Suppressor macrophage treated with lipopolysaccharide for 1 hour (primary cell): ENCODE results near the gene VWA8.
"Not testable (repeated sequence)": the region's sequence is repeated elsewhere in the genome, so short reads cannot be mapped to it uniquely, and the experiment has no call there.

Experiments
- DNase-seq, 3 donors: peaks; one replicate each; pipeline ENCODE4 v3.0.0-alpha.2; 2020 to 2022

Gene VWA8

DNA sequence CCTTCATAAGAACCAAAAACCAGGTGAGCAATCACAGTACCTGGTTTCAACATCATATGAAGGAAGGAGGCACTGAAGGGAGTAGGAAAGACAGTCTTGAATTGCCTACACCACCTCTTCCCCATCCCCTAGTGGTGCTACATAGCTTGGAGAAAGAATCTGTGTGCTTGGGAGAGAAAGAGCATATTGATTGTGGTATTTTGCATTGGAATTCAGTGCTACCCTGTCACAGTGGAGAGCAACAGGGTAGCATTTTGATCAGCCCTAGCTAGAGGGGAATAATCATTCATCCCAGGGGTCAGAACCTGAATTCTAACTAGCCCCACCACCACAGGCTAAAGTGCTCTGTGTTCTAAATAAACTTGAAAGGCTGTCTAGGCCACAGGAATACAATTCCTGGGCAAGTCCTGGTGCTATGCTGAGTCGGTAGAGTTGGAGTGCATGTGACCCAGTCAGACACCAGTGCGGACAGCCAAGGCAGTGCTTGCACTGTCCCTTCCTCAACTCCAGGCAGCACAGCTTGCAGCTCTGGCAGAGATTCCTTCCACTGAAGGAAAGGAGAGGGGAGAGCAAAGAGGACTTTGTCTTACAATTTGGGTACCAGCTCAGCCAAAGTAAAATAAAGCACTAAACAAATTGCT is 158.7 kb downstream of the VWA8 start:
- no peak for DNase-seq

DNA sequence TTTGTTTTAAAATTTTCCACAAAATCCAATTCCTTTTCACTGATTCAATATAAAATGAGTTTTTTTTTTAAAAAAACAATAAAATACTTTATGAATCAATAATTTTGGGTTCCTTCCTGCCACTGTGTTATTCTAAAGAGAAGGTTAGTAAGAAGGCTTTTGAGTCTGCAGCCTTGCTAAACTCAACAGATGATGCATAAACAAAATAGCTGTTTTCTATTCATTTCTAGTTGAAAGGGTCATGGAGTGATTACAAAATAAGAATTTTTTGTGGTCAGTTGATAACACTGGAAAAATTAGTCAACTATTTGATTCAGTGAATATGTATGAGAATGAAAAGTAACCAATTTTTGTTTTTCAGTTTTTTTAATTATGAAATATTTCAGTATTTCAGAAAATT is 169.9 kb downstream of the VWA8 start:
- no peak for DNase-seq

DNA sequence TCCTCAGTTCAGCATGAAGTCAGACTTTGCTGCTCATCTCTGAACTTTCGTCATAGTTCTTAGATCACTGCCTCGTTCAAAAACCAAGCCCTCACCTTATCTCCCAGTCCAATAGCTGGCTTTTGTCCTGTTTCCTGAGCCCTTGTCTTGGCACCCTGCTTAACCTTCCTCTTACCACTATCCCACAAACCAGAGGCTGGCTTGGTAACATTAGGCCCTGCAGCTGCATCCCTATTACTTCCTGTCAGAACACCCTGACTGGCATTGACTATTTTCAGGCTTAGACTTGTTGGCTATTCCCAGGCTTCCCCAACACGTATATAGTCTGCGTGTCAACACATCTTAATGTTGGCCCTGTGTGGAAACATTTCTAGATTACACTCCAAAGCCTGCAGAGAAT is 172.4 kb downstream of the VWA8 start:
- no peak for DNase-seq

DNA sequence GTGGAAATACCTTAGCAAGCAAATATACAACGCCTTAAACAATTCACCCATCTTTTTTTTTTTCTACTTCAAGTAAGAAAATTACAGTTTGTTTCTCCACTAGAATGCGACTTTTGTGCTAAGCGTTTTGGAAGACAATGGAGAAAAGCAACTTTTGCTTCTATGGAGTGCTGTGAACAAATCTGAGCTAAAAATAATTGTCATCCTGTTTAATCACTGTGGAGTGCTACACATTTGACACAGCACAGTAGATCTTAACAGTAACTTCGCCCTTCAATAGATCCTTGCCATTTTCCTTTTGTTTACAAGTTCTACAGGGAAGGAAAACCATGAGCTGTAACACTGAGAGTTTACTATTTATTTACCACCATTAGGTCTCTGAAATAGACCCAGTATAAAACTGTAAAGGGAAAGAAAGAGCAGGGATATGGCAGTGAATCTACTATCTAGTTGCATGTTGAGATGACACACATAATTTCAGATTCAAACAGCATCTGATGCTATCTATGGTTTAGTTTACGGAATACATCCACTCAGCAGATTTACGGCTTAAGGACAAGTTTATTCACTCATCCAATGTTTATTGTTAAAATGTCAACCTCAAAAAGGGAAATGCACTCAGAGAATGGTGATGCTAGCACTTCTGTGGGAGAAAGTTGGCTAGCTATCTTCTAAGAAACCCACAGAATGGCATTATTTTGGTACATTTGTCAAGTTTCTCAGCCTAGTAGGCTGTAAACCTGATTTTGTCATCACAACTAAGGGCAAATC is 175.3 kb downstream of the VWA8 start:
- DNase-seq, result peak in 2 of 3 donors; percentile 21 to 27

DNA sequence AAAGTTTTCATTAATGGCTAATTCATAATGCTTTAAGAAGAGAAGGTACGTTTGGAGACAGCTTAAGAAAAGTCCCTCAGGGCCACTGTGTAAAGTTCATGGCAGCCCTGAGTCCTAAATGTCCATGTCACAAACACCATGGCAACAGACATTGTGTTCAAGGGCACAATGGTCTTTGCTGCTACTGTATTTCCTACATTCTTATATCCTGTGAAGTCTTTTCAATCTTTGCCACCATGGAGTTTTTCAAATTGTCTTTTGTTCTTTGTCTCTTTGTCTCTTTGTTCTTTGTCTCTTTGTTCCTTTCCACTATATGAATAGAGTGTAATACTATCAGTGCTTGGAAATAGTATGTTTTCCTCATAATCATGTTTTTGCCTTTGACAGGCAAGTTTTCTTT is 178.8 kb downstream of the VWA8 start:
- no peak for DNase-seq

DNA sequence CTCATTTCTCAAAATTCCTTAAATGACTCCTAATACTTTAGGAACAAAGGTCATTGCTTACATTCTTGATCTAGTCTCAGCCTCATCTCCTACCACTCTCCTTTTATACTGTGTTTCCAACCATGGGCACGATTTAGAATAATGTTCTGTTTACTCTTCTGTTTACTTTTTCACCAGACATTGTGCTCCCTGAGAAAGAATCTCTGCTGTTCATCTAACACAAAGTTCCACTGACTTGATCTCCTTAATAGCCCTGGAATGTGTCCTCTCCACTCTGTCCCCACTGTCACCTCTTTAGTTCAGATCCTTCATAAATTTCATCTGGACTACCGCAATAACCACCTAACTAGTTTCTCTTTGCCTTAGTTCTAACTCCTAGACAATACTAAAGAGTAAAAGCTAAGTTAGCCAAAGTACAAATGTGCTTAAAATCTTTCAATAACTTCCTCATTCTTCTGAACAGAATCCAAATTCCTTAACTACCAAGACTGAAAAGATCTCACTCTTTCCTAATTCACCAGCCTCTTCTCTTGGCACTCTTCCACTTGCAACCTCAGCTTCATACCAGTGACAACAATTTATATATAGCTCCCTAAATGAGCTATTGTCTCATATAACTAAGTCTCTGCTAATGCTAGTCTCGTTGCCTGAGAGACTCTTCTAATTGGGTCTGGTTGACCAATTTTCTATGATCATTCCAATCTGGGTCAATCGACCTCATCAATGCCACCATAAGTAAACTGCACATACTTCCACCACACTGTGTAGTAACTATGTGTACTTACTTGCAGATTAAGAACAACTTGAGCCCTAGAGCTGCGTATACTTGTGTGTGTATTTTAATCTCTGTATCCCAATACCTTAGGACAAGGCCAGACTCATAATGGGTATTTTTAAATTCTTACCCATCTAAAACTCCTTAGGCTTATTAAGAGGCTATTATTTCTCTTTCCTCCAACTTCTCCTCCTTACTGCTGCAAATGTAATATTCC is 179.9 kb downstream of the VWA8 start:
- peak in 1 of 3 donors; percentile 34 for DNase-seq

DNA sequence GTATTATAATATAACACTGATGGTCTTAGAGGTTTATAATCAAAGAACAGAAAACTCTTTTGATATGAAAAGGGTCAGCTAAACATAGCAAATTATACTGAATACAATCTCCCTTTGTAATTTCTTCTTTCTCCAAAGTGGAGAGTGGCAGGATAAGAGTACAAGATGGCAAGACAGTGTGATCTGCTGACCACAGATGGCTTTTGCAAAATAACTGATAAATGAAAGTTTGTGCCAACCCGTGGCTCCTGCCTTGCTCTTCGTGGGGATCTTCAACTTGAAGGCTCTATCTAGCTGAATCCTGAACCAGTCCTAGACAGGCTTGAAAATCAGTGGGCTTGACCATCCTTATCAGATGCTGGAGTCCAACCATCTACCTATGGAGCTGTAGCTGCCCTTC is 185.7 kb downstream of the VWA8 start:
- no peak for DNase-seq

DNA sequence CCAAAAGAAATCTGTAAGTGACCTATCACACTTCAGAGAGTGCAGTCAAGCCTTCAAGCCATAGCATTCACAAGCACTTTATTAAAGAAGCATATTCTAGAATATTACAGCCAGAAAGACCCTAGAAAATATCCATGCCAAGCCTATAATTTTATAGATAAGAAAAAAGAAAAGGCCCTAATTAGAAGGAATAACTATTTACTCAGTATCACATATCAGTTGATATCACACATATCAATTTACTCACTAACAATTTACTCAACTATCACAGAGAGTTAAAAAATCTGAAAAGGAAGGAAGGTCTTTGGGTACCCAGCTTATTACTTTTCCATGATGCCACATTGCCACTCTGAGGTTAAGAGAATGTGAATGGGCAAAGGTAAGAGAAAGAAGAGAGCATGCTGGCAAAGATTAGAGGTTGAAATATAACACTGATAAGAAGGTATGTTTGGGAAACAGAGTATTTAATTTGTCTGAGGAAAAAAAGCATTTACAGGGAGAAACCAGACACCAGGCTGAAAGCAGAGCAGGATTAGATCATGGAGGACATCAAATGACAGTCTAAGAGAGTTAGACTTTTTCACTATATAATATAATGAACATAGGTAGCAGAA is 186.2 kb downstream of the VWA8 start:
- DNase-seq, result no peak

DNA sequence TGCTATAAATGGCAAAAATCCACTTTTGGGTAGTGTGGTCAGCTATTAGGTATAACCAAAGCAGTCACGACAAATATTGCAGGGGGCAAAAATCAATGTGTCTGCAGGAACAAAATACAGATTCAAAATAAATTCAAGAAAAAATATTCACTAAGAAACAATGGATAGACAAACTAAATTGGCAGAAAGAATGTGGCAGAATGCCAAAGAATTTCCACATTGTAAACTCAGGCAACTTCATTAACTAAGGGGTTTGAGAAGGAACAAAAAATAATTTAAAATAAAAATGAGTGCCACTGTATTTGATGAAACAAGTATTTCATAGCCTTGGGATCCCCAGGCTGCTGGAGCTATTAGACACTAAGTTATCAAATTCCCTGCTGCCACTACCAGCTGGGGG is 193.1 kb downstream of the VWA8 start:
- no peak for DNase-seq

DNA sequence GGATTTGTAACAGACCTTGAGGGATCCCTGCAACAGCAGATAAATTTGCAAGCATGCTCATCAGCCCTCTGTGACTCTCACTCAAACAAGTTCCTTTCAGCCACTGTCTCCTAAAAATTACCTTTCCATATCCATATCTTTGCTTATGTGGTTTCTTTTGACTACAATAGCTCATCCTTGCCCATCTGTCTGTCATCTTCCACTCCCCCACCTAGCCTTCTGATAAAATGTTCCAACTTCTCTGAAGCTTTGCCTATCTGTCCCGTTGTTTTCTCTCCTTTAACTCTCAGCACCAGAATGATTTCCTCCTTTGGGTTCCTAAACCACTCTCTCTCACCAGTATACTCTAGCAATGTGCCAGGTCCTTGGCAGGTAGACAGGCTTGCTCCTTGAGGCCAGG is 194.5 kb downstream of the VWA8 start:
- DNase-seq, result no peak

DNA sequence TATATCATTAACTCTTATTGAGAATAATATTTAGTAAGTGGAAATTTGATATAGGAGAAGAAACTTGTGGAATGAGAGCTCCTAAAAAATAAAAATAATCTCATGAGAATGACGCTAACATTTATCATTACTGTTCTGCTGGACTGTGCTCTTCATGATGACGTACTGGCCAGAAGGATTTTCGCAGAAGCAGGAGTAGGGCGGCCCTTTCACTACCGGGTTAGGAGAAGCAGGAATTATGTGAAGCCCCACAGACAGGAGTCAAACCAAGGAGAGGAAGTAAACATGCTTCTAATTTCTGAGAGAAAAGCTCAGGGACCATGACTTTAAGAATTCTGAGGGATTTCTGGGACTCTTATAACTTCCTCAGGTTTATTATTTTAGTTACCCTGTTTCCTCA is 195.1 kb downstream of the VWA8 start:
- no peak for DNase-seq

DNA sequence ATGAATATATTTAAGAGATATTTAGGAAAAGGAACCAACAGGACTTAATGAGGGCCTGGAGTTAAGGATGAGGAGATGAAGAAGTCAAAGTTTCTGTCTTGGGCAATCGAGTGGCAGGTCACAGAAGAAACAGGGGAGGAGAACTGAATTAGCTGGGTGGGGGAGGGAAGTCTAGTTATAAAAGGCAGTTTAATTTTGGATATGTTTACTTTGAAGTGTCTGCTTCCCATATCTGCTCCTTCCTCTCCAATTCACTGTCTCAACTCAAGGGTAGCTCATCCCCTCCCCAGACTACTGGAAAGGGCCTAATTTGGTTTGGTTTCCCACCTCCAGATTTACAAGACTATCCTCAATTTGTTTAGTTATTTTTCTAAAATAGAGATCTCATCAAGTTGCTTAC is 195.9 kb downstream of the VWA8 start:
- no peak for DNase-seq

DNA sequence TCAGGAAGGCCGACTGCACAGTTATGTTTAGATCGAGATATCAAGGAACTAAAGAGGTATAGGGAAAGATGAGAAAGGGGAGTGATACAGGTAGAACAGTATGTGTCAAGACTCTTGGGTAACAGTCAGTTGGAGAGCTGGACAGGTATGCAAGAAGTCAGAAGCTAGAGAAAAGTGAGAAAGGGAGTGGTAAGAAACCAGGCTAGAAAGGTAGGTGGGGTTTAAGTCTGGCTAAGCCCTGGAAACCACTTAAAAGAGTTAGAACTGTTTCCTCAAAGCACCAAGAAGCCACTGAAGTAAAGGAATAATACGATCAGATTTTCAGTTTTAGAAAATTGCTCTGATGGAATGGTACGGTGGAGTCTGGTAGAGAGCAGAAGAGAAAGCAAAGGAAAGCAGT is 196.4 kb downstream of the VWA8 start:
- DNase-seq, result no peak

DNA sequence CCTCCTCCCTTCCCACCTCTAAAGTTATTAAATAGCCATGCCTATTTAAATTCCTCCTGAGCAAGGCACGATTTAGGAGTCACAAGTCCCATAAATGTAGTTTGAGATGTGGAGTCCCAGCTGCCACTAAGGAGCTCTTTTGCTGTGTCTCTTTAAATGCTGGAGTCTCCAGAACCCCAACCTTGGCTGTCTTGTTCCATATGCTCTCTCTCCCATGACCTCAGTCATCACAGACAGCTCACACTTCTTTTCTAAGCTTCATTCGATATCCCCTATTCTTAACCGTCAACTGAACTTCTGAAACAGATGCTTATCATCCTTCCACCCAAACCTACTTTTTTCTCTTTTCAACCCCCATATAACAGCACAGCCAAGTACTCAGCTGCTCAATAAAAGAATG is 197.1 kb downstream of the VWA8 start:
- DNase-seq, result no peak

DNA sequence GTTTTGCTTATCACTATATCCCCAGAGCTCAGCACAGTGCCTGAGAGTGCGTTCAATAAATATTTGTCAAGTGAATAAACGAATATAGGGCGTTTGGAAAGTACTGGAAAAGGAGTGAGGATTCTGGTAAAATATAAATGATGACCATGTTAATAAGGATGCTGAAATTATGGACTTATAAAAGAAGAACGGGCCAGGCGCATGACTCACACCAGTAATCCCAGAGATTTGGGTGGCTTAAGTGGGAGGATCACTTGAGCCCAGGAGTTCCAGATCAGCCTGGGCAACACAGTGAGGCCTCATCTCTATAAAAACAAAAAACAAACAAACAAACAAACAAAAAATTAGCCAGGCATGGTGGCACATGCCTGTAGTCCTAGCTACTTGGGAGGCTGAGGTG is 198.1 kb downstream of the VWA8 start:
- DNase-seq, result no peak

DNA sequence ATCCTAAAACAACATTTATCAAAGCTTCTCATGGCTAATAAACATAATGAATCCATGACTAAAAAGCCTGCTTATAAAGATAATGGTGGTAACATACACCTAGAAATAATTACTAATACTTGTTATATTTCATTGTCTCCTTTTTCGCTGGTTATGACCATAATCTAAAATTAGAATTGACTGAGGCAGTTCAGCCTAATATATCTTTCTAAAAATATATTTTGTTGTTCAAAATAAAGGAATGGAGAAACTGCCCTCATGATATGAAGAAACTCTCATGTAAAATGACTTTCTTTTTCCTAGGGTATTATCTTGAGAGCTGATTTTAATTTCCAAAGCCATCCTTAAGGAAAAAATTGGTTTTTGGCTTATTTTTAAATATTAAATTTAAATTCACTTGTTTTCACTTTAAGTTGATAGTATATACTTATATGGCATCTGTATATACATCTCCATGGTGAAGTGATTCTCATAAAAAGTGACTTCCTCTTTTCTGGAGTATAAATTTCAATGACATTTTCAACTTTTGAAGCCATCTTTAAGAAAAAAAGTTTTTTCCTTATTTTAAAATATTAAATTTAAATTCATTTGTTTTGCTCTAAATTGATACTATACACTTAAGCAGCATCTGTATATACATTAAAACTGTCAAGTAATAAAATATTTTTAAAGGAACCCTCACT is 204.6 kb downstream of the VWA8 start:
- peak in 1 of 3 donors; percentile 24 for DNase-seq

DNA sequence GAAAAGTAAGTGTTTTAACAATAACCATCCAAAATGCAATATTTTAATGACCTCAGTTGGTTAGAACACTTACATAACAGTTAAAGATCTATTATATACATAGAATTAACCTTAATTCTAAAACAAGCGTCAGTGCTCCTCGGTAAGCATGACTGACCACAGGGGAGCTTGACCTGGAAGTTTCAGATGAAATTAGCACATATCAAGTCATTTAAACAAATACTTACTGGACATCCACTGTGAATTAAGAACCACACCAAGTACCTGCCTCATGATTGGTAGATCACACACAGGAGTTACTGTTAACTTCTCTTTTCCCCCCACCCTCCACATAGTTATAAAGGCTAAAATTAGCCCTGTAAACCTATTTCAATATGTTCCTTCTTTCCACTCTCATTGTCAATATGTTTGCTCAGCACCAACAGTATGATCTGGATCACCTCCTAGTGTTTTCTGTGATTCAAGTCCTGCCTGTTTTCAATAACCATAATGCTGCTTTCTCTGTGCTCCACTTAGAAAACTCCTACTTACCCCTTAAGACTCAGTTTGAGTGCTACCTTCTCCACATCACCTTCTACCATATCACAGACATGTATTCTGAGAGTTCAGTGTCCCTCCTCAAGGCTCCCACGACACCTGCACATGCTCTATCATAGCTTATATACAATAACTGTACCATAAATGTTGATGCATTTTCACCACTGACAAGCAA is 209.0 kb downstream of the VWA8 start:
- DNase-seq, result no peak

DNA sequence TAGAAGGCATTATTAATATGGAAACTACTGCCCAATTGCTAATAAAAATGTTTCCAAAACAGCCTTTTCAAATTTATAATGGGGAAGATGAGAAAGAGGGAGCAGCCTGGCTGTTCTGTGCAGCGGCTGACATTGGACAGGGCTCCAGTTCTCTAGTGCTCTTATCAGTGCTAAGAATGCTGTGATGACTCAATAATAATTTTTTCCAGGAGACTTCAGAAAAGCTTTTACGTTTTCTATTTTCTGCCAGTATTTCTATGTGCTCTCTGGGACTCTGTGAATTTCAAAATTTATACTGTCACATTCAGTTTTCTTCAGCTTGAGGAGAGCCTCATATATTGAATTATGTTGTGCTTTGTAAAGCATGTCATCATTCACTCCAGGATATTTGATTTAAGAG is 209.6 kb downstream of the VWA8 start:
- DNase-seq, result no peak

DNA sequence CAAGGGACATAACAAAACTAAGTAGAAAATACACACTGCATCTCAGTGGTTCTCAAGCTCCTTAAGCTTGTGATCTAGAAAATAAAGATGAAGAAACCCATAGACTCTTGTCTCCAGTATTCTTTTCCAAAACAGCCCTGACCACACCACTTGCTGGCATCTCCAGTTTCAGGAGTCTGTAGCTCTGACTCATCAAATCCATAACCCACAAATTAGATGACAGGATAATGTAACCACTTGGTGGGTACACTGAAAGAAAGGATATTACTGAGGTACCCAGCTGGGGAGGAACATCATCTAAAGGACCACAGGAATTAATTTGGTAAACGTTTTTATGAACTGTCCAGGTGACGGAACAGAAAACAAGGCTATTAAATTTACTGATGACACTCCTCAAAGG is 214.7 kb downstream of the VWA8 start:
- no peak for DNase-seq

DNA sequence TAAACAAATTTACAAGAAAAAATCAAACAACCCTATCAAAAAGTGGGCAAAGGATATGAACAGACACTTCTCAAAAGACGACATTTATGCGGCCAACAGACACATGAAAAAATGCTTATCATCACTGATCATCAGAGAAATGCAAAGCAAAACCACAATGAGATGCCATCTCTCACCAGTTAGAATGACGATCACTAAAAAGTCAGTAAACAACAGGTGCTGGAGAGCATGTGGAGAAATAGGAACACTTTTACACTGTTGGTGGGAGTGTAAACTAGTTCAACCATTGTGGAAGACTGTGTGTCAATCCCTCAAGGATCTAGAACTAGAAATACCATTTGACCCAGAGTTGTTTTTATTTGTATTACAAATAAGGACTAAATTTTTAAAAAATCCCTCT is 215.4 kb downstream of the VWA8 start:
- DNase-seq, result not testable (repeated sequence)

DNA sequence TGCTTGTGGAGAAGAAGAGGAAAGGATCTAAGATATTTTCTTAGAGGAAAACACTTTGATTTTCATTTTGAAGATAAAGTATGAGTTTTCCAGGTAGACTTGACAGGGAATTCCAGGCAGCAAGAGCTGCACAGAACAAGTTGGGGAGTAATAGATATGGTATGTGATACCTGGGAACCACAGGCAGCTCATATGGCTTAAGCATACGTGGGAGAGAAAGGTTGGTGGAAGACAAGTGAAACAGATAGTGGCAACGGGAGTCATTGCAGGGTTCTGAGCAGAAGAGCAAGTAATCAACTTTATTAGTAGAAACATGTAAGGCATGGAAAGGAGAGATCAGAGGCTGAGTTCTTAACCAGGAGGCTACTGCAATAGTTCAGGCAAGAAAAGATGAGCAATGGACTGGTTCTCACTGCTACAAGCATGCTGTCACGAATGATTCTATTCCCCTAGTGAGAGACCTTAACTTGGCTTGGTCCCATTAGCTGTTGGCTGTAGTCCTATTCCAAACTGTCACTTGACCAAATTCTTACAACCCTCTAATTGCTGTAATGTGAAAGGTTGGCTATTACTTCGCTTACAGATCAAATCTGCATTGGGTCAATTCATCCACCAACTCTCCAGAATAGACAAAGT is 217.9 kb downstream of the VWA8 start:
- DNase-seq, result no peak
